ENCODE data around the gene SLCO3A1. TPM values are rescaled to one million over a fixed set of nuclear protein-coding genes. Genes with fewer than 3 reads are reported as not detected.

SLCO3A1 gene
- total RNA-seq, 2 experiments from 2014 or later = 8.5 to 40.0 TPM

DNA sequence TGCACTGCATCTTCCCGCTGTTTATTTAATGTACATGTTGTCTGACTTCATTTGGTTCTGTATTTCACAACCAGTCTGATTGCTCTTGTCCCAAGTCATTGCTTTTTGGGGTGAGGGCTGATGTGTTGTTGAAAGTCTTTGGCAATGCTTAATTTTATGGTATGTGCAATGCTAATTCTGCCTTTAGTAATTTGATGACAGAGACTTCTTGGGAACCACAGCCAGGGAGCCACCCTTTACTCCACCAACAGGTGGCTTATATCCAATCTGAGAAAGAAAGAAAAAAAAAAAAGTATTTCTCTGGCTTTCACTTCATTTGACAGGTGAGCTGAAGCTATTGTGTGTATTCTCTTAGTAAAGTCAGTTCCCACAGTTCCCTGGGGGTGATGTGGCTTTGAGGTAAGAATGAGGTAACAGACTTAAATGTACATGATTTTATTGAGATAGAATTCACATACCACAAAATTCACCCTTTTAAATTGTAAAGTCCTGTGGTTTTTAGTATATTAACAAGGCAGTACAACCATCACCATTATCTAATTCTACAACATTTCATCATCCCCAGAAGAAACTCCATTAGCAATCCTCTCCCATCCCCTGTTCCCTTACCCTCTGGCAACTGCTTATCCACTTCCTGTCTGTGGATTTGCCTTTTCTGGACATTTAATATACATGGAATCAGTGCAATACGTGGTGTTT, 97.3 kb downstream of the SLCO3A1 start:
- peaks cover 6% of the 10 kb centered on the region; the same call in 1 of the 2 replicates for H4K20me1 ChIP-seq (ENCODE audit: insufficient read depth, low read length)
- H3K4me2 ChIP-seq (ENCODE audit: low read length) = no peak overlapping the region
- DNase-seq (ENCODE audit: low spot score) = no peak
- ChIA-PET POLR2A (no interaction called here), CTCF (ENCODE audit: unreplicated experiment) (no interaction called here)
- no peaks in the 10 kb centered on the region for H3K9me2 ChIP-seq (ENCODE audit: insufficient read depth, low read length)
- TF ChIP-seq, protein P1, sequence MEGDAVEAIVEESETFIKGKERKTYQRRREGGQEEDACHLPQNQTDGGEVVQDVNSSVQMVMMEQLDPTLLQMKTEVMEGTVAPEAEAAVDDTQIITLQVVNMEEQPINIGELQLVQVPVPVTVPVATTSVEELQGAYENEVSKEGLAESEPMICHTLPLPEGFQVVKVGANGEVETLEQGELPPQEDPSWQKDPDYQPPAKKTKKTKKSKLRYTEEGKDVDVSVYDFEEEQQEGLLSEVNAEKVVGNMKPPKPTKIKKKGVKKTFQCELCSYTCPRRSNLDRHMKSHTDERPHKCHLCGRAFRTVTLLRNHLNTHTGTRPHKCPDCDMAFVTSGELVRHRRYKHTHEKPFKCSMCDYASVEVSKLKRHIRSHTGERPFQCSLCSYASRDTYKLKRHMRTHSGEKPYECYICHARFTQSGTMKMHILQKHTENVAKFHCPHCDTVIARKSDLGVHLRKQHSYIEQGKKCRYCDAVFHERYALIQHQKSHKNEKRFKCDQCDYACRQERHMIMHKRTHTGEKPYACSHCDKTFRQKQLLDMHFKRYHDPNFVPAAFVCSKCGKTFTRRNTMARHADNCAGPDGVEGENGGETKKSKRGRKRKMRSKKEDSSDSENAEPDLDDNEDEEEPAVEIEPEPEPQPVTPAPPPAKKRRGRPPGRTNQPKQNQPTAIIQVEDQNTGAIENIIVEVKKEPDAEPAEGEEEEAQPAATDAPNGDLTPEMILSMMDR (conservative IDR thresholded peaks at IDR 0.05; ENCODE audit: low read length) = 0 out of 2 replicates have a peak, but pooled peaks have one; percentile 21
- TF ChIP-seq EZH2phosphoT487 (IDR thresholded peaks at IDR 0.05; ENCODE audit: borderline replicate concordance, low read depth, low read length) = no peak
- H3K4me3 ChIP-seq (ENCODE audit: low read depth, low read length, poor library complexity, severe bottlenecking) = no peak overlapping the region
- intact Hi-C loops (cut with micrococcal nuclease; ENCODE audit: unreplicated experiment) = no loop called here
- H3K79me2 ChIP-seq (ENCODE audit: insufficient read depth, low read depth, low read length) = 0 out of 2 replicates have a peak, but pooled peaks cover 11% of the 10 kb centered on the region
- H3K36me3 ChIP-seq (ENCODE audit: insufficient read depth, low read length) = no peaks in the 10 kb centered on the region
- H3K27ac ChIP-seq (ENCODE audit: low read depth, low read length, poor library complexity, severe bottlenecking) = no peak overlapping the region
- H3K9me3 ChIP-seq (ENCODE audit: low read length) = no peaks in the 10 kb centered on the region
- no peak overlapping the region for H2AFZ ChIP-seq (ENCODE audit: low read length)
- no TSS peak for BruUV-seq (replicated peaks)
- H3K4me1 ChIP-seq (ENCODE audit: insufficient read depth, low read length, poor library complexity, severe bottlenecking) = peaks cover 19% of the 10 kb centered on the region

DNA sequence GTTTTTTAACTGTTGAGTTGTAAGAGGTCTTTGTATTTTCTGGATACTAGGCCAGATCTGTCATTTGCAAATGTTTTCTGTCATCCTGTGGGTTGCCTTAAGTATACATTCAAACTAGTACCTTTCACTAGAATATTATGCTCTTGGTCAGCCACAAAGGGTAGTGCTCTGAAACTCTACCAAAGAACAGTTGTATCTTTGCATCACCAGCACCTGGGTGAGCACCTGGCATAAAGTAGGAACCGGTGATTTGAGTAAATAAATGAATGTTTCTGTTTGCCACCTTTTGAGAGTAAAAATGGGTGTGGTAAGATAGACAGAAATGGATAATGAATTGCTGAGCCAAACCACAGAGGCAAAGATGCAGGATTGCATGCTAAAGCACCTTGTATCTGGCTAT, 98.7 kb downstream of the SLCO3A1 start:
- no peaks in the 10 kb centered on the region for H3K9me3 ChIP-seq (ENCODE audit: low read length)
- 0 out of 2 replicates have a peak, but pooled peaks cover 11% of the 10 kb centered on the region for H3K79me2 ChIP-seq (ENCODE audit: insufficient read depth, low read depth, low read length)
- DNase-seq (ENCODE audit: low spot score) = peak; percentile 16
- TF ChIP-seq, protein P1 (conservative IDR thresholded peaks at IDR 0.05; ENCODE audit: low read length) = no peak
- TF ChIP-seq EZH2phosphoT487 (IDR thresholded peaks at IDR 0.05; ENCODE audit: borderline replicate concordance, low read depth, low read length) = no peak
- H3K9me2 ChIP-seq (ENCODE audit: insufficient read depth, low read length) = no peaks in the 10 kb centered on the region
- H3K27ac ChIP-seq (ENCODE audit: low read depth, low read length, poor library complexity, severe bottlenecking) = peak overlapping the region; percentile 9
- H3K4me1 ChIP-seq (ENCODE audit: insufficient read depth, low read length, poor library complexity, severe bottlenecking) = peaks cover 19% of the 10 kb centered on the region
- ChIA-PET POLR2A (no interaction called here), CTCF (ENCODE audit: unreplicated experiment) (no interaction called here)
- H4K20me1 ChIP-seq (ENCODE audit: insufficient read depth, low read length) = peaks cover 10% of the 10 kb centered on the region; the same call in 1 of the 2 replicates
- intact Hi-C loops (cut with micrococcal nuclease; ENCODE audit: unreplicated experiment) = no loop called here
- no peak overlapping the region for H2AFZ ChIP-seq (ENCODE audit: low read length)
- peak overlapping the region; percentile 21; the same call in 1 of the 2 replicates for H3K4me2 ChIP-seq (ENCODE audit: low read length)
- BruUV-seq (replicated peaks) = no TSS peak
- no peaks in the 10 kb centered on the region for H3K36me3 ChIP-seq (ENCODE audit: insufficient read depth, low read length)
- no peak overlapping the region for H3K4me3 ChIP-seq (ENCODE audit: low read depth, low read length, poor library complexity, severe bottlenecking)

DNA sequence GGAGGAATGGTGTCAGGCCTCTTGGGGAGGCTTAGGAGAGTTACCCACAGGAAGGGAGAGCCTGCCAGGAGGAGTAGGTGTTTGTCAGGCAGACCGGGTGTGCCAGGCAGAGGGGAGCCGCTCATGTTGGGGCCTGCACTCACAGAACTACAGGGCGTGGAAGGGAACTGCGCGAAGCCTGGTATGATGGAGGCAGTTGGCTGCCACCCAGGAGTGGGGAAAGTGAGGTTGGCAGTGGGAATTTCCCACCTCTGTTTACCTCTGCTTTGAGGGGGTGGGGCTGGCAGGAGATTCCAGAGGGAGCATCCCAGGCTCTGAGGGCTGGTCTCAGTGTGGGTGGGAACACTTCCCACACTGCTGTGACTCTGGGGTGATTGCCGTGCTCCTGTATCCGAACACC, 99.9 kb downstream of the SLCO3A1 start:
- no TSS peak for BruUV-seq (replicated peaks)
- Histone ChIP-seq H3K4me1 (ENCODE audit: insufficient read depth, low read length, poor library complexity, severe bottlenecking) (peaks cover 19% of the 10 kb centered on the region), H3K9me2 (ENCODE audit: insufficient read depth, low read length) (no peaks in the 10 kb centered on the region), H3K79me2 (ENCODE audit: insufficient read depth, low read depth, low read length) (0 out of 2 replicates have a peak, but pooled peaks cover 11% of the 10 kb centered on the region), H2AFZ (ENCODE audit: low read length) (no peak overlapping the region), H3K36me3 (ENCODE audit: insufficient read depth, low read length) (no peaks in the 10 kb centered on the region), H3K9me3 (ENCODE audit: low read length) (no peaks in the 10 kb centered on the region), H3K27ac (ENCODE audit: low read depth, low read length, poor library complexity, severe bottlenecking) (no peak overlapping the region), H3K4me3 (ENCODE audit: low read depth, low read length, poor library complexity, severe bottlenecking) (no peak overlapping the region), H3K4me2 (ENCODE audit: low read length) (no peak overlapping the region), H4K20me1 (ENCODE audit: insufficient read depth, low read length) (peaks cover 13% of the 10 kb centered on the region; the same call in 1 of the 2 replicates)
- no peak for DNase-seq (ENCODE audit: low spot score)
- TF ChIP-seq, protein P1 (conservative IDR thresholded peaks at IDR 0.05; ENCODE audit: low read length) = no peak
- no peak for TF ChIP-seq EZH2phosphoT487 (IDR thresholded peaks at IDR 0.05; ENCODE audit: borderline replicate concordance, low read depth, low read length)
- ChIA-PET CTCF (ENCODE audit: unreplicated experiment) (no interaction called here), POLR2A (no interaction called here)
- intact Hi-C loops (cut with micrococcal nuclease; ENCODE audit: unreplicated experiment) = no loop called here
